ENCODE data around the gene AURKAIP1. TPM values are rescaled to one million over a fixed set of nuclear protein-coding genes. Genes with fewer than 3 reads are reported as not detected.
A peak's percentile ranks its signal among the peaks of the same experiment; 100 is the strongest.

AURKAIP1 gene
- total and polyA plus RNA-seq, 9 of the 15 experiments (the other 6 are each of a cell fraction or from before 2014, with no cell fraction given) = 7.8 to 478 (median 92.0) TPM

- 29% methylated on average over 12 of the region's 12 CpGs for WGBS (ENCODE audit: insufficient coverage, low coverage, missing lambda C conversion rate)
- Histone ChIP-seq H3K4me3 (no peak overlapping the region), H3K27ac (ENCODE audit: extremely low read depth, low read depth, low read length) (no peak overlapping the region), H3K4me2 (ENCODE audit: insufficient read depth, low read length) (no peak overlapping the region), H4K20me1 (replicated peaks; ENCODE audit: control insufficient read depth, insufficient read depth, low read length) (no peaks in the 10 kb centered on the region), H3K27me3 (ENCODE audit: control insufficient read depth in 2 of 2, insufficient read depth in 2 of 2, low read length in 2 of 2) (no peaks in the 10 kb centered on the region), H3K79me2 (ENCODE audit: control insufficient read depth, insufficient read depth, low read length) (peaks cover 28% of the 10 kb centered on the region; the same call in 2 of the 3 replicates), H3K9me1 (ENCODE audit: control insufficient read depth, insufficient read depth, low read length) (no peaks in the 10 kb centered on the region), H3K9ac (ENCODE audit: insufficient read depth in 1 of 2, low read depth in 2 of 2, low read length in 2 of 2) (no peak overlapping the region), H3K4me1 (replicated peaks in 1 of 2; ENCODE audit: control insufficient read depth in 2 of 2, insufficient read depth in 2 of 2, low read length in 2 of 2) (peaks cover 6 to 13% of the 10 kb centered on the region in 2 experiments; a peak in 4 of 5 replicates), H3K36me3 (ENCODE audit: control insufficient read depth, insufficient read depth, low read length) (peaks cover 99% of the 10 kb centered on the region), H3K9me3 (replicated peaks; ENCODE audit: control insufficient read depth, insufficient read depth, low read depth, low read length) (no peaks in the 10 kb centered on the region), H2AFZ (ENCODE audit: low read depth, low read length) (no peak overlapping the region)
- in situ Hi-C loops (cut with MboI) = no loop called here
- POLR2A ChIA-PET = interaction anchor here (0.6 to 7.1 kb wide), 6 partner anchors 6 to 46 kb away, joined by 3 to 58 read pairs (median 7); partner anchors contain the start of genes AURKAIP1, CCNL2 and MRPL20
- ATAC-seq = peak; percentile 52
- DNase-seq (ENCODE audit: extremely low read depth in 1 of 4, low spot score in 3 of 4) = peak in 2 of 4 experiments; percentile 12 to 59
- CTCF ChIA-PET (ENCODE audit: low intra/inter-chr PET ratio) = no interaction called here
- no peak for FAIRE-seq
- BruUV-seq (replicated peaks) = no TSS peak
- intact Hi-C loops (cut with micrococcal nuclease) = loop anchor here (10.0 kb wide), 1 partner anchor 124 kb away; the partner anchor contains the start of gene ATAD3A
- TF ChIP-seq REST (IDR thresholded peaks at IDR 0.05; ENCODE audit: borderline replicate concordance) (0 out of 2 replicates have a peak, but pooled peaks have one; percentile 27), REST (CRISPR knock-in tag; IDR thresholded peaks at IDR 0.05; ENCODE audit: low read depth) (no peak), ZNF512 (tag; IDR thresholded peaks at IDR 0.05) (no peak), CTBP1 (IDR thresholded peaks at IDR 0.05; ENCODE audit: borderline replicate concordance) (peak; percentile 15; the same call in 1 of the 2 replicates), SMAD4 (CRISPR knock-in tag; conservative IDR thresholded peaks at IDR 0.05) (0 out of 2 replicates have a peak, but pooled peaks have one; percentile 24), BRCA1 (IDR thresholded peaks at IDR 0.05) (no peak), BRCA1 (CRISPR knock-in tag; IDR thresholded peaks at IDR 0.05) (no peak), CXXC5 (CRISPR knock-in tag; IDR thresholded peaks at IDR 0.05) (peak; percentile 90), RAD21 (CRISPR knock-in tag; conservative IDR thresholded peaks at IDR 0.05 in 1 of 2, IDR thresholded peaks at IDR 0.05 in 1 of 2) (peak; percentile 30 to 36; a peak in 3 of 4 replicates), PKNOX1 (IDR thresholded peaks at IDR 0.05) (peak; percentile 63), NFXL1 (CRISPR knock-in tag; IDR thresholded peaks at IDR 0.05) (no peak), GABPA (tag; conservative IDR thresholded peaks at IDR 0.05; ENCODE audit: low read depth) (peak; percentile 59), ZNF444 (CRISPR knock-in tag; IDR thresholded peaks at IDR 0.05) (no peak)
These were observed 15.7 kb upstream of the AURKAIP1 start for GRCh38 chr1:1390675-1391074.

Measured in K562 (cell line).